Activated CD8-positive, alpha-beta memory T cell treated with anti-CD3 and anti-CD28 coated beads, Interleukin-2, amount 50 U/mL, for 24 hours (primary cell): ENCODE data around the gene NAA20.

Experiments used
- DNase-seq: peaks from one replicate; pipeline ENCODE4 v3.0.0-alpha.2; 2020; ENCODE audit errors: extremely low read depth

NAA20 gene

DNA sequence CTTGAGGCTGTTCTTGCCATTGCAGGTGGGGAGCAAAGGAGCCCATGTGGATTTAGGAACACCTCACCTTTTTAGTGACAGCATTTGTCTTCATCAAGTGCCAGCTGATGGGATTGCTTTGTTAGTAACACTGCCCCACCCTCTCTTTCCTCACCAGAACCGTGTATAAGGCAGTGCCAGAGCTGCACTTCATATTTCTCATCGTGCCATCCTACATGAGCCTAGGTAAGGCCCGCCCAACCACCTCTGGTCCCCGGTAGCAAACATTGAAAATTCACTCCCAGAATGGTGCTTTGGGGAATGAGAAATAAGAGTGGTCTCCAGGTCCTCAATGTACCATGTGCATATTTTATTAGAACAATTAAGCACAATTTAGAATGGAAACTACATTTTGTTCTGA is 57.9 kb downstream of the NAA20 start:
- DNase-seq, result no peak

DNA sequence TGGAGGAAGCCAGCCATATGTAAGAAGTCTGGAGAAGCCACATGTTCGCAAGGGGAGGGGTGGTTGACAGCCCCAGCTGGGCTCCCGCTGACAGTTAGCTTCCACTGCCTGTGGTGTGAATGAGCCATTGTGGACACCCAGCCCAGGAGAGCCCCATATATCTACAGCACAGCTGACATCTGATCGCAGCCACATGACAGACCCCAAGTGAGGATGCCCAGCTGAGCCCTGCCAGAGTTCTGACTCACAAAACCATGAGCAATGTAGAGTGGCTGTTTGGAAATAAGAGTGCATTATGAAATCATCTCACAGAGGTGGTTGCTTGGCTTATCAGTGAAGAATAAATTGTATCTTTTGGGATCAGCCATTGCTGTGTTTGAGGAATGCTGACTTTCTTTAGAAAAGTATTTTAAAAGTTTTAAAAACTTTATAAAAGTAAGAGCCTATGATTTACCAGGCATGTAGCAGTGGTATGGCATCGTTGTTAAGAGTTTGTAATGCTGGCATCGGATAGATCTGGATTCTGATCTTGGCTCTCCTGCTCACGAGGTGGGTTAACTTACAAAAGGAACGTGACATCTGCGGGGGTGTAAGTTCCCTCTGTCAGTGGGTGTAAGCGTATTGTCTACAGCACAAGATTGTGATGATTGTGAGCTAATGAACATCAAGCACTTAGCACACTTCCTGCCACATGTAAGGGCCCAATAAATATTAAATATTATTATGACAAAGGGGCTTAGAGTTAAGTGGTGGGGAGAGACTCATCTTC is 59.3 kb downstream of the NAA20 start:
- no peak for DNase-seq

DNA sequence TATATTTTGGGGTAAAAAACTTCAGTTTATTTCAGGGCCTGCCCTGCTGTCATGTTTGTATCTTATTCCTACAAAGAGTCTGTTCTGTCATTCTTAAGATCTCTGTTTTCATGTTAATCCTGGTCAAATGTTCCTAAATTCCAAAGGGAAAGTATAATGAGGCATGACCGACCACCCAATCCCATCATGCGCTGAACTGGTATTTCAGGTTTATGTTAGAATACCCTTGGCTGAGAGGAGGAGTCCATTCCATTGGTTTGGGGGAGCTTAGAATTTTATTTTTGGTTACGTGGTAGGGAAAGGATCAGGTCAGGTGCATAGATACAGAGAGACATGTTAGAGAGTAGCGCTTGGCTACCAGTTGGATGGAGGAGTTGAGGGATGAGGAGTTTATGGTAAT is 60.9 kb downstream of the NAA20 start:
- DNase-seq, result no peak

DNA sequence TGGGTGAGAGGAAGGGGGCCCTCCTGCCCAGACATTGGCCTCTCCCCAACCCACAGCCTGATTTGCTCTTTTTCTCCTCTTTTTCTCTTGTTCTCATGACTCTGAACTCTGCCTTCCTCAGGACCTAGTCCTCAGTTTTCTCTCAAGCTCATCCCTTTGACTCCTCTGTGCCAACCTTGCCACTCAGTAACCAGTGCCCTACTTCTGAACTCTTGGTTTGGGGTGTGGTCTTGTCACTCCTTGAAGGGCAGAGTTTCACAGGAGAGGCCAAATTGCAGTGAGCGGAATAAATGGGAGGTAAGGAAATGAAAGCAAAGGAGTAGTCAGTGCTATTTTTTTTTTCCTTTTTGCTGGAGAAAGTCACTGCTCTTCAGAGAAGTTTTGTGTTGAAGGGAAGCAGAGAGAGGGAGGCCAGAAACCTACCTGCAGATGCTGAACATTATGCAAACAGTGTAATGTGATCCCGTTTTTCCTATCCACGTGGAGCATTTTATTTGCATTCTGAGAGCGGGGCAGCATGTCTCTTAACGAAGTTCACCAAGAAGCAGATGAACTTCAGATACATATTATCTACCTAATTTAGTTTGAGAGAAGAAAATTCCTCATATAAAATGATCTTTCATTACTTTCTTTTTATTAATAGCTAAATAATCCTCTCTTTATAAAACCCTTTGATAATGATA is 62.1 kb downstream of the NAA20 start:
- DNase-seq, result no peak
